ENCODE results near the gene MYL6B.

The MYL6B gene

DNA sequence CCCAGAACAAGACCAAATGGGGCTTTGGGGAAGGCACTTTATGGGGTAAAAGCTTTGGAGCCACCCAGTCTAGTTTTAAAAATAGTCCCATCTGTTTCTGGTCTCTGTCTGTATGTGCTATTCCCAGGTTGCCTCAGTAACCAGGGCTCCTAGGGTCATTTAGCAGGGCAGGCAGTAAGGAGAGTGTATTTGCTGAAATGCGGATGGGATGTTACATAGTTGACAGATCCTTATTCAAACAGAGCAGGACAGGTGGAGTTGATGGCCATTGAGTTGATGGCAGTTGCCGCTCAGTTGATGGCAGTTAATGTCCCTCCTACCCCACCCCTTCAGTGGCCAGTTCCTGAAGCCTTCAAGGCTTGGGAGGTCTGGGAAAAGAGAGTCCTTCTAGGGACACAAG lies 29.8 kb upstream of the MYL6B start:
- no peak for DNase-seq (ENCODE audit: low read depth)

DNA sequence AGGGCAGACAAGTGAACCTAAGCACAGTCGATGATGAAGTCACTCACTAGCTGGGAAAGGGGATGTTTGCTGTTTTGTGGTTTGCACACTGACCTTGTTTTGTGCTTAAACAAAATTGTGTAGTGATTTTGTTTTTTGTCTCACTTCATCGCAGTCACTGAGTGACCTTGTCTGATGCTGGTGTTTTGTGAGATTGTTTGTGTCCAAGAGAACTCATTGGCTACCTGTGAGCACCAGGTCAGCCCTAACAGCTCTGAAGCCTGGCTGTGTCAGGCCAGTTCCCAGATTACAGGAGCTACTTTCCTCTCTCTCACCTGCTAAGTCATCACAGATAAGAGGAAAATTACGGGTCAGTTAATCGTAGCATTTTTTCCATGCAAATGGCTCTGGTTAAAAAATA lies 28.3 kb upstream of the MYL6B start:
- DNase-seq (ENCODE audit: low read depth), result no peak

DNA sequence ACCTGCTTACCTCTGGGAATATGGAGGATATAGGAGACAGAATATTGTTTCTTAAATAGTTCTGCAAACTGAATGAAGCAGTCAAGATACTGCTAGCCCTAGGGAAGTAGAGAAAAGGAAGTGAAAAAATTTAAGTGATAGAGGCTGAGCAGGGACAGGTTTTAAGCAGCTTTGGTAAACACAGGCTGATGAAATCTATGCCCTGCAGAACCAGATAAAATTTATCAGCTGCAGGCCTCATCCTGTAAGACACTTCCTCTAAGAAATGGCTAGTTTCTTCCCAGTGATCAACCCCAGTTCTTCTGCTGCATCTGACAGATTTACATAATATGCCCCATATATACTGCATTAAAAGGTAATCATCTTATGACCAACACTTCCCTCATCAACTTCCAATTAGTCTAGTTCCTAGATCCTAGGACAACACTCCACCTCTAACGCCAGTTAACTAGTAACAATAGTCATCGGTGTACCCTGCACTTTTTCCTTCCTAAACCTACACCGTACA lies 25.6 kb upstream of the MYL6B start:
- DNase-seq (ENCODE audit: low read depth), result no peak

DNA sequence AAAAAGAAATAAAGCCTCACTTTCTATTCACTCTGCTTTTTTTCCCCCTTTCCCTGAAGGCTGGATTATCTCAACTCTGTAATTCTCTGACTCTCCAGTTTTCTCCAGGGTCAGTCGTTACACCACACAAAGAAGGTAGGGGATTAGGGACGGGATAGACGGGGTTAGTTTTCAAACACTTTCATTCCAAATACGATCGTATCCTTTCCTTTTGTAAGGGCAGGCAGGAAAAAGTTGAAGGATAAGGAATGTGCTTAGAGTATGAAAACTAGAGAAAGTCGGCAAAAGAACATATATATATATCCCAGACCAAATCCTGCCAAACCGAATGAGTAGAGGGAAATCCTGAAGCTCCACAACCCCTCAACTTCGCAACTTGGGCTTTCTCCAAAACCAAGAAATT lies 24.9 kb upstream of the MYL6B start:
- DNase-seq (ENCODE audit: low read depth), result no peak

DNA sequence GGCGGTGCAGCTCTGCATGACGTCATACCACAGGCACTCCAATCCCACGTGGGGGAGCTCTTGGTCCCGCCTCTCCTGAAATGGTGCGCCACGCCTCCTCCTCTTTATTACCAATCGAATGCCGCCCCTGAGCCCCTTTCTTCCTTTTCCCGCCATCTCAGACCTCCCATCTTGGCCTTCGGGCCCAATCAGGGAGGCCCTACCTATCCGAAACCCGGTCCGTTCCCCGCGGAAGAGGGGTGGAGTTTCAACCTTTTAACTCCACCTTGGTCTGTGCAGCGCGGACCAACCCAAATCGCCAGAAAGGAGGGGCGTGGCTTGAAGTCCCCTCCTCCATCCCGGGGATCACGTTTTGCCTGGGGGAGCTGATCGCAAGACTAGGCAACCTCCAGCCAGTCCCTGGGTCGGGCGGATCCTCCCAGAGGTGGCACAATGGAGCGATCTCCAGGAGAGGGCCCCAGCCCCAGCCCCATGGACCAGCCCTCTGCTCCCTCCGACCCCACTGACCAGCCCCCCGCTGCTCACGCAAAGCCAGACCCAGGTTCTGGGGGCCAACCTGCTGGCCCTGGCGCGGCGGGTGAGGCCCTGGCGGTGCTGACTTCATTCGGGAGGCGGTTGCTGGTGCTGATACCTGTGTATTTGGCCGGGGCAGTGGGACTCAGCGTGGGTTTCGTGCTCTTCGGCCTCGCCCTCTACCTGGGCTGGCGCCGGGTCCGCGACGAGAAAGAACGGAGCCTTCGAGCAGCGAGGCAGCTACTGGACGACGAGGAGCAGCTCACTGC lies 24.3 kb upstream of the MYL6B start, which contains the start of gene ESYT1:
ESYT1 (plus strand) TSS at position 380 of the 782 bp plus-strand sequence; CDS start at position 433, 53 bp downstream.
- peak; percentile 99 for DNase-seq (ENCODE audit: low read depth)

DNA sequence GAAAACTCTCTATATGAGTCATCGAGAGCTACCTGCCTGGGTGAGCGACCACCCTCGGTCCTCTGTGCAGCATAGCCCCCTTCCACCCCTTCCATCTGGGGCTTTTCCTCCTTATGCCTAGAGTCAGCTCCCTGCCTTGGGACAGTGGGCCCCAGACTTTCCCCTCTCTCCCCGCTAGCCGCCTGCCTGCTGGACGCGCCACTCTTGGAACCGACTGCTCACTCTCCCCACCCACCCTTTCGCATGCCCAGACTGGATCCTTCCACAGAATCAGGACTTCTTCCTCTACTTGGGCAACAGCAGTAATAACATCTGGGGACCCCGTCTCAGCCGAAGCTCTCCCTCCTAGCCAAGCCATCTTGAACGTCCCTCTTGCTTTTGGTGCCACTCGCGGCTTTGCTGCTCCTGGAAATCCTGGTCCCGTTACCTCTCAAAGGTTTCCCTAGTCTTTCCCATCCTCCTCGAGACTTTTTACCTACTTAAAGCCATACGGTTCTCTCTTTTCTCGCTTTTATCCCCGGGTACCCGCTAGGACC lies 23.6 kb upstream of the MYL6B start:
- DNase-seq (ENCODE audit: low read depth), result no peak

DNA sequence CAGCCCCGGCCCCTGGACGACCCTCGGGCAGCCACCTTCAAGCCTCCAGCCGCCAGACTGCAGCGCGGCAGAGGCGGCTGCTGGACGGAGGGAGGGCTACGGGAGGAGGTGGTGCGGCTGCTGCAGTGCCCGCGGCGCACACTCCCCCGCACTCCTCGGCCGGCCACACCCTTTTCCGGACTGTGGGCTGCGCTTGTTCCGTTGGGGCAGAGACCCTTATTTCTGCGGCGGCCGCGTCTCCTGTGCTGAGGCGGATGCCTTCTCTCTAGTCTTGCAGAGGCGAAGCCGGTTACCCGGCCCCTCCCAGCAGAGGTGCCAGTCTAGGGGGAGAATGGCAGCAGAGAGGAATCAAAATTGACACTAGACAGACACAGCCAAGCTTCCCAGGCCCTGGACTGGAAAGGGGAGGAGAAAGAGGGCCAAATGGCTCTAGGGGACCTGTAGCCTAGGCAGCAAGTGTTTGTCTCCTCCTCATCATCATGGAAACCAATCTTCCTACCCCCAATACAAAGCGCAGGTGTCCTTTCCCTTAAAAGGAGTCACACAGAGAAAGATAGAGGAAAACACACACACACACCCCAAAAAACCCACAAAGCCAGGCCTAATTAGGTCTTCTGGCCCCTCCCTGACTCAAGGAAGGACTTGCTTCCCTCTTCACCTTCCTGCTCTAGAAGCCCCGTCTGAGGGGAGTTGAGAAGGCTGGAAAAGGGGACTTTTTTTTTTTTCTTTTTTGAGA lies 23.0 kb upstream of the MYL6B start:
- DNase-seq (ENCODE audit: low read depth), result no peak

DNA sequence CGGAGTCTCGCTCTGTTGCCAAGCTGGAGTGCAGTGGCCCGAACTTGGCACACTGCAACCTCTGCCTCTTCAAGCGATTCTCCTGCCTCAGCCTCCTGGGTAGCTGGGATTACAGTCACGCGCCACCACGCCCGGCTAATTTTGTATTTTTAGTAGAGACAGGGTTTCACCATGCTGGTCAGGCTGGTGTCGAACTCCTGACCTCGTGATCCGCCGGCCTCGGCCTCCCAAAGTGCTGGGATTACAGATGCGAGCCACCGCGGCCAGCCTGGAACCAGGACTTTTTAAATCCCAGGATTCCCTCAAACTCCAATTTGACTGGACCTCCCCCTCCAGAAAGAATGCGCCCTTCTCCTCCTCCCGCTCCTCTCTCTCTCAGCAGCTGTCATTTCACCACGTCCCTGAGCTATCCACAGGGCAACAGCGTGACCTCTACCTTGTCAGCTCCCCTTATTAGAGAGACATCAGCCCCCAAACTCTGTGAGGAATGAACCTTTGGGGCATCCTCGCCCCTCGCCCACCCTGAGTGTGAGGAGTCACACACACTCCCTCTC lies 22.4 kb upstream of the MYL6B start:
- DNase-seq (ENCODE audit: low read depth), result no peak

DNA sequence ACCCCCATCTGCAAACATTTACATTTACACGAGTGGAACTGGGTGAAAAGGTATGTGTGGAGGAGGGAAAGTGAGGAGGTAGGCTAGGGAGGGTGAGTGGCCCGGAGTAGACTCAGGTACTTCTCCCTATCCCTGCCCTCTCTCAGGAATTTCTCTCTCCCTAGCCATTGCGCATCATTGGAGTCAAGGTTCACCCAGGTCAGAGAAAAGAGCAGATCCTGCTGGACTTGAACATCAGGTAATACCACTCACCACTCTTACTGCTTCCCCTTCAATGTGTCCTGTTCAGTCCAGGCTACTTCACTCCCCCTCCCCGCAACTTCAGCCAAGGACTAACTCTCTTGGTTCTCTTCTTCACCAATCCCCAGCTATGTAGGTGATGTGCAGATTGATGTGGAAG lies 21.5 kb upstream of the MYL6B start:
- DNase-seq (ENCODE audit: low read depth), result no peak

DNA sequence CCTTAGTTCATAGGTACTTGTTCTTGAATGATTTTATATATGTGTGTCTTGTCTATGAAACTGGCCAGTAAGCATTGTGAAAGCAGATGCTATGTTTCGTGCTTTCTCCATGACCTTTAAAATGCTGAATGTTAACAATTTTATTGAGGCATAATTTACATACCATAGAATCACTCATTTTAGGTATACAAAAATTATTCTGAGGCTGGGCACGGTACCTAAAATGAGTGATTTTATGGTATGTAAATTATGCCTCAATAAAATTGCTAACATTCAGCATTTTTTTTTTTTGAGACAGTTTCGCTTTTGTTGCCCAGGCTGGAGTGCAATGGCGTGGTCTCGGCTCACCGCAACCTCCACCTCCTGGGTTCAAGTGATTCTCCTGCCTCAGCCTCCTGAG lies 17.5 kb upstream of the MYL6B start:
- DNase-seq (ENCODE audit: low read depth), result no peak

DNA sequence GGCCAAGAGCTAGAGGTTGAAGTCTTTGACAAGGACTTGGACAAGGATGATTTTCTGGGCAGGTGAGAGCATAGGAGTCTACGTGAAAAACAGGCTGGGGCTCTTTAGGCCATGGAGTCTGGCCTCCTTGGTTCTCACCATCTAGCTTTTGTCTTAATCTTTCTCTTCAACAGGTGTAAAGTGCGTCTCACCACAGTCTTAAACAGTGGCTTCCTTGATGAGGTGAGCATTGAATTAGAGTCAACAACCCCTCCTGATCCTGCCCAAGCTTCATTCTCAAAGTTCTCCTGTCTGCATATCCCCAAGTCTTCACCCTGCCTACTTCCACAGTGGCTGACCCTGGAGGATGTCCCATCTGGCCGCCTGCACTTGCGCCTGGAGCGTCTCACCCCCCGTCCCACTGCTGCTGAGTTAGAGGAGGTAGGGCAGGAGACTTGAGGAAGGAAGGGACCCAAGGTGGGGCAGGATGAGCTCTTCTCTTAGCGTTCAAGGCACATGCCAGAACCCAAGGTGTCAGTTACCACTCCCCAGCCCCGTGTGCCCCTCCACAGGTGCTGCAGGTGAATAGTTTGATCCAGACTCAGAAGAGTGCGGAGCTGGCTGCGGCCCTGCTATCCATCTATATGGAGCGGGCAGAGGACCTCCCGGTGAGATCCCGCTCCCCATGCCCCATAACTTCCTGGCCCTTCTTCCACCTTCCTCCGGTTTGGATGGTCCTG lies 14.4 kb upstream of the MYL6B start:
- DNase-seq (ENCODE audit: low read depth), result no peak

DNA sequence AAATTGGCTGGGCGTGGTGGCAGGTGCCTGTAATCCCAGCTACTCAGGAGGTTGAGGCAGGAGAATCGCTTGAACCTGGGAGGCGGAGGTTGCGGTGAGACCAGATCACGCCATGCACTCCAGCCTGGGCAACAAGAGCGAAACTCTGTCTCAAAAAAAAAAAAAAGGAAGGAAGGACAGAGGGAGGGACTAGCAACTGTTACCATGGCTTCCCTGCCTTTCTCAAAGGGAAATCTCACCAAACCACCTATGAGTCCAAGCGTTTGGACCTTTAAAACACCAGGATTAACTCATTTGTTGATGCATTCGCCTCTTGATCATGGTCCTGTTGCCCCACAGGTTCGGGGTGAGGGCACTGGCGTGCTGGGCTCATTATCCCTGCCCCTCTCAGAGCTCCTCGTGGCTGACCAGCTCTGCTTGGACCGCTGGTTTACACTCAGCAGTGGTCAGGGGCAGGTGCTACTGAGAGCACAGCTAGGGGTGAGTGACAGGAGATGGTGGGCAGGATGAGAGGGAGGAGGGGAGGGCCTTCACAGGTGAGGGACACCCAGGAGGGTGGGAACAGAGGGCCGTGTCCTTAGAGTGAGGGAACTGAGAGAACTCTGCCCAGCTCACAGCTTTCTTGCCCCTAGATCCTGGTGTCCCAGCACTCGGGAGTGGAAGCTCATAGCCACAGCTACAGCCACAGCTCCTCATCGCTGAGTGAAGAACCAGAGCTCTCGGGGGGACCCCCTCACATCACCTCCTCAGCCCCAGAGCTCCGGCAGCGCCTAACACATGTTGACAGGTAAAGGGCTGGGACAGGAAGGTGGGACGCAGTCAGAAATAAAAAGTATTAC lies 10.2 kb upstream of the MYL6B start:
- DNase-seq (ENCODE audit: low read depth), result no peak

DNA sequence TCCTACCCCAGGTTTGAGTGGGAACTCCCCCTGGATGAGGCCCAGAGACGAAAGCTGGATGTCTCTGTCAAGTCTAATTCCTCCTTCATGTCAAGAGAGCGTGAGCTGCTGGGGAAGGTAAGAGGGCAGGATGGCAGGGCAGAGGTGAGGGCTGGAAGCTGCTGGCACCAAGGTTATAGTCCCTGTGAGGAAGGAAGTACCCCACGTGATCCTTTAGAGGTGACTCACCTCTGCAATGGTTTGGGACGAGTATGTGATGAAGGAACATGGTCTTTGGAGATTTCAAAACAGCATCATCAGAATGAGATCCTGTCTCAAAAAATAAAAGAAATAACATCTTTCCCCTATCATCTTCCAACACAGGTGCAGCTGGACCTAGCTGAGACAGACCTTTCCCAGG lies 9.2 kb upstream of the MYL6B start:
- no peak for DNase-seq (ENCODE audit: low read depth)

DNA sequence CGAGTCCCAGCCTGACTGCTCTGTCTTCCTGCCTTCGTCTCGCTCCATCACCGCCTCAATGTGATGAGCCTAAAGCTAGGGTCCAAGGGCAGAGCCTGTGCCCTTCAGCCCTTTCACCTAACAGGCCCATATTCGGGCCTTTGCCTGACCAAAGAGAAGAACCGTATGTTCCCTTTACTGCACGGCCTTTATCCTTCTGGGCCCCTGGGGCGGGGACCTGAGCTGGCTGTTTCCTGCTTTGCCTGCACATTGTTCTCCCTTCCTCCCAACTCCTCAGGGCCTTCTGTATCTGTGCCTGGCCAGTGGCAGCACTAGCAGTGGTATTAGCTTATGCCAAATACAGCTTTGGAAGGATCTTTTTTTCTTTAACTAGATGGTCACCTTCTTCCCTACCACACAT lies 8.5 kb upstream of the MYL6B start:
- no peak for DNase-seq (ENCODE audit: low read depth)

DNA sequence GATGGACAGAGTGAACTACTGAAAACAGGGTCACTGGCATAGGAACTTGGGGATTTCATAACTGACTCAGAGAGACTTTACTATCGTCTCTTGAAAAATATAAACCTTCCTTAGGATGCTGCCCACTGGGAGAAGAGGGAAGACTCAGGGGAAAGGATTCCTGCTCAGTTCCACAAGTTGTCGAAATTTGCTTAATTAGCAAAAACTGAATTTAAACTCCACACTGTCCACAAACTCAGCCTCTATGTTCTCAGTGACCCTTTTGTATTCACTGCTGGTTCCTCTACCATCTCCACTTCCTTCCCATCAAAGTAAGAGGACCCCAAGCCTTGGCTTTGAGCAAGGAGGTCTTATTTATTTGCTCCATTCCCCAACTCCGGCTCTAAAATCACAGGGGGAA lies 7.2 kb upstream of the MYL6B start:
- DNase-seq (ENCODE audit: low read depth), result no peak

DNA sequence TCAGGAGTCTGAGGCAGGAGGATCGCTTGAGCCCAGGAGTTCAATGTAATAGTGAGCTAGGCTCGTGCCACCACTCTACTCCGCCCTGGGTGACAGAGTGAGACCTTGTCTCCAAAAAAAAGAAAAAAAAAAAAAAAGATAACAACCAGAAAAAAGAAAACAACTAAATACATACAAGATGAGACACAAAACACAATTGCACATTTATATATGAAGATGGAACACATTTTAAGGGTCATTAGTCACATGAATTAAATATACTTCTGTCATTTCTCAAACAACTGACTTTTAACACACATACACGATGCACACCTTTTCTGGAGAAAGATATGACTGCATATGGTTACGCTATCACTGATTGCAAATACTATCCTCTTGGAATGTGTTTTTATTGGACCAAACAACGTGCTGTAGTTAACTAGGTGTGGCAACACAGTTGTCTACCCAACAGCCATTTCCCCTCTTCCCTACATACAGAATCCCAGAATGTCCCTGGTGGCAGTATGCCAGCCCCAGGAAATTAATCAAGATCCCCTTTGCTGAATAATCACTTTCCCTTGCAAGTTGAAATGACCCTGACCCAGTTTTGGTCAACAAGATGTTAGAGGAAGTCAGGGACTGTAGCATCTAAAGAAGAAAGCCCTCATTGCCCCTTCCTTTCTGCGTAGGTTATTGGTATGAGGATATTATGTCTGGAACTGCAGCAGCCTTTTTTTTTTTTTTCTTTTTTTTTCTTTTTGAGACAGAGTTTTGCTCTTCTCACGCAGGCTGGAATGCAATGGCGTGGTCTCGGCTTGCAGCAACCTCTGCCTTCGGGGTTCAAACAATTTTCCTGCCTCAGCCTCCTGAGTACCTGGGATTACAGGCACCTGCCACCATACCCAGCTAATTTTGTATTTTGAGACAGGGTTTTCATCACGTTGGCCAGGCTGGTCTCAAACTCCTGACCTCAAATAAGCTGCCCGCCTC lies 5.6 kb upstream of the MYL6B start:
- DNase-seq (ENCODE audit: low read depth), result no peak

DNA sequence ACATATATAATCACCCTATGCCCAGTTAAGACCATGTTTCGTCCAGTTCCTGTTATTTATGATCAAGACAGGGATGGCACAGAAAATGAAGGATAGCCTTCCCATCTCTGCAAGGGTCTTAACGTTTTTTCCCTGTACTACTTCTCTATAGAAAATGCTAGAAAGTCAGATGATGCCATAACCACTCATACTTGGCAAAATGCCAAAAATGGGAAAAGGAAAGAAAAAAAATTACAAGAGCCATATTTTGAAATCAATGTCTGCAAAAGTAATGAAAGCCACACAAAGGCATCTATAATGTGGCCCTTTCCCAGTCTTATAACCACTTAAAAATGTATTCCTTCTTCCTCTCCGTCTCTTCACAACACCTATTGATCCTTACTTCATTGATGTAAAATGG lies 1.8 kb upstream of the MYL6B start:
- no peak for DNase-seq (ENCODE audit: low read depth)

DNA sequence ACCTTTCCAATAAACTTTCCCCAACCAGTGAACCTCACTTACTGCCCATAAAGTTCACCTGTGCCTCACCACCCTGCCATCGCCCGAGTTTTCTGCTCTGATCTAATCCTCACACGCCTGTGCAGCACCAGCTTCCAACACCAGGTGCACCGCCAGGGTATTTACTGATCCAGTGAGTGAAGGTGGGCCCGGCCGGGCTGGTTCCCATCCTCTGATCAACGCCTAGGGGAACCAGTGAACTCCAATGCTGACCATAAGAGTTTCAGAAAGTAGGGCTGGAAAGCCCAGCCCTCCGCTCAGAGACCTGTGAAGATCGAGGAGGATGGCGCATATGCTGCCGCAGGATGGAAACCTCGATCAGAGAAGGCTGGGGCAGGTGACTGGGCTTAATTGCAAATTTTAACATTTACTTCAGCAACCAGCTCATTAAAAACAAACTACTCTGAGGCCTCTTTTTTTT lies 685 bp upstream of the MYL6B start:
- no peak for DNase-seq (ENCODE audit: low read depth)

DNA sequence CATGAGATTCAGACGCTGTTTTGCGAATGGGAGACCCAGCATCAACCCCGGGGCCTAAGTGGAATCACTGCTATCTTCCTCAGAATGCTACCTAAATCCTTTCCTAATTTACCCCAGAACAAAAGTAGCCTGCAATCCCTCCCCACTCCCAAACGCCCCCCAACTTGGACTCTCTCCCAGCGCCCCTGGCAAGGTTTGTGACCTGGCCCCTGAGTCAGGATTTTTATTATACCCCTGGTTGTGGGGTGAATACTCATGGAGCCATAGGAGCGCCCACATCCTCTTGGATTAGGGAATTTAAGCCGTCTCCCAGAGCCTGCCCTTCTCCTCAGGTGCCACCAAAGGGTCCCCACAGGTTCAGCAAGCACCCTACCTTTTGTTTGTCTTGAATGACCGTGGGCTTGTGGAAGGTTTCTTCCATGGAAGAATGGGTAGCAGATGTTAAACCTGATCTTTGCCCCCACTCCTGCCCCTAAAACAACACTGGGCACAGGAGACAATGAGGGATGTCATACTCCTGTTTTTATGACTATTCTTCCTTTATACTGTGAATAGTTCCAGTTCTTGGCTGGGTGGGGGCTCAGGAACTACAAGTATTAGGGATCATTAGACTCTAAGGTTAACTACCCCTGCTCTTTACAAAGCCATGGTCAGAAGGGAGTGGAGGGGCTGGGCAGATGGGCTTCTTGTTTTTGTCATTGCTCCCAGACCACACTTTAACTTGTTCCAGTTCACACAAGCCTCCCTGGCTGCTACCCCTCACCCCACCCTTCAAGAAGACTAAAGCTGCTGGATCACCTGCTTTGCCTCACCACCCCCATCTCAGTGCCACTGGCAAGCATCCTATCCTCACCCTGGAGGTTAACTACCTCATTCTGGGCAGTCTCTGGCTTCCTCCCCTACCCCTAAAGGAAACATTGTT lies 630 bp downstream of the MYL6B start:
- no peak for DNase-seq (ENCODE audit: low read depth)
